Neural progenitor cell (in vitro differentiated cells): ENCODE measurements around the gene NBAS. TPM values are rescaled to one million over a fixed set of nuclear protein-coding genes. Genes with fewer than 3 reads are reported as not detected.

ENCODE experiments used
- DNase-seq: peaks from one replicate; pipeline ENCODE4 v3.0.0-alpha.2; 2016; ENCODE audit warnings: low spot score
- H2AFZ ChIP-seq: fragments of 200-600 bp; sonication (generic); replicated peaks from 2 replicates; pipeline ENCODE4 v1.6.1; 2016; ENCODE audit warnings: antibody characterized with exemption
- H3F3A ChIP-seq: fragments of 200-600 bp; sonication (generic); 2 replicates; pipeline ENCODE4 v1.6.1; 2016; ENCODE audit warnings: antibody characterized with exemption, low read depth
- H3K27ac ChIP-seq: fragments of 200-600 bp; sonication (generic); 2 replicates; pipeline ENCODE4 v1.5.1; 2016; ENCODE audit warnings: mild to moderate bottlenecking
- H3K27me3 ChIP-seq: fragments of 200-600 bp; sonication (generic); 2 replicates; pipeline ENCODE4 v1.6.1; 2016; ENCODE audit warnings: mild to moderate bottlenecking, moderate library complexity
- H3K36me3 ChIP-seq: fragments of 200-600 bp; sonication (generic); 2 replicates; pipeline ENCODE4 v1.5.1; 2016
- H3K4me1 ChIP-seq: fragments of 200-600 bp; sonication (generic); 2 replicates; pipeline ENCODE4 v1.6.1; 2016; ENCODE audit warnings: mixed run types
- H3K4me2 ChIP-seq: fragments of 200-600 bp; sonication (generic); 2 replicates; pipeline ENCODE4 v1.6.1; 2016
- H3K4me3 ChIP-seq: fragments of 200-600 bp; sonication (generic); 2 replicates; pipeline ENCODE4 v1.5.1; 2016
- H3K79me2 ChIP-seq: fragments of 200-600 bp; sonication (generic); 2 replicates; pipeline ENCODE4 v1.6.1; 2016; ENCODE audit warnings: low read depth
- H3K9ac ChIP-seq: fragments of 200-600 bp; sonication (generic); 2 replicates; pipeline ENCODE4 v1.6.1; 2016
- H3K9me3 ChIP-seq: fragments of 200-600 bp; sonication (generic); 2 replicates; pipeline ENCODE4 v1.5.1; 2016; ENCODE audit warnings: low read depth
- H4K20me1 ChIP-seq: fragments of 200-600 bp; sonication (generic); 2 replicates; pipeline ENCODE4 v1.6.1; 2016; ENCODE audit warnings: low read depth
- H3K27ac Mint-ChIP-seq: 3 replicates; pipeline ENCODE4 v1.8.0; 2021; ENCODE audit warnings: mixed read lengths
- H3K27me3 Mint-ChIP-seq: 2 replicates; pipeline ENCODE4 v1.8.0; 2022; ENCODE audit warnings: low read depth, mild to moderate bottlenecking, inconsistent platforms, moderate library complexity, mixed read lengths; ENCODE audit not compliant: insufficient read depth
- H3K36me3 Mint-ChIP-seq: 3 replicates; pipeline ENCODE4 v1.8.0; 2021; ENCODE audit warnings: mixed read lengths
- H3K4me1 Mint-ChIP-seq: 3 replicates; pipeline ENCODE4 v1.8.0; 2021; ENCODE audit warnings: mixed read lengths
- H3K4me3 Mint-ChIP-seq: 3 replicates; pipeline ENCODE4 v1.8.0; 2021; ENCODE audit warnings: mild to moderate bottlenecking, moderate library complexity, mixed read lengths
- H3K9me3 Mint-ChIP-seq: 3 replicates; pipeline ENCODE4 v1.8.0; 2020; ENCODE audit warnings: mixed read lengths
- EZH2 ChIP-seq: fragments of 200-600 bp; sonication (generic); IDR thresholded peaks from 2 replicates; pipeline ENCODE4 v1.6.1; 2017; ENCODE audit warnings: antibody characterized with exemption, mild to moderate bottlenecking, moderate library complexity
- EZH2phosphoT487 ChIP-seq: fragments of 200-600 bp; sonication (generic); IDR thresholded peaks from 2 replicates; pipeline ENCODE4 v1.6.1; 2017; ENCODE audit warnings: antibody characterized with exemption
- total RNA-seq: library from RNA; depleted of rRNA; stranded (reverse); fragments of >200 nt; gene quantifications from 2 replicates; pipeline ENCODE4 v1.2.3, GENCODE V29; 2015; ENCODE audit warnings: low replicate concordance
- TF ChIP-seq, protein P1 (sequence below): fragments of 200-600 bp; sonication (generic); IDR thresholded peaks from 2 replicates; pipeline ENCODE4 v1.5.1; 2017; ENCODE audit warnings: antibody characterized with exemption, mild to moderate bottlenecking

Gene NBAS
- total RNA-seq, 1 donor from 2014 or later, result 58.0 TPM

DNA sequence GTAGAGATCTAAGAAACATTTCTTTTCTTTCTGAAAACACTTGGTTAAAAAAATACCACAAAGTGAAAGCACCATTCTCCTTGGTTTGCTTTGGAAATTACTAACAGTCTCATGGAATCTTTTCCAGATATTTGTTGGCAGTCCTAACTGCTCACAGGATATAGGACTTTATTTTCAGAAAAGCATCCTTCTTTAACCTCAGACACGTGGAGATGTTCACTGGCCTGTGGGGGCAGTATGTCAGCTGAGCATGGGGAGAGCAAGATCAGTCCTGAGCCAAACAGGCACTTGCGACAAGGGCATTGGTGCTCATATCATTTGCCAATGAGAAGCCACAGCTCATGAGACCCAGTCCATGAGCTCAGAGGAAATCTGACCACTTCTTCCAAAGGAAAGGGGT is 371.9 kb downstream of the NBAS start:
- H3K9ac ChIP-seq, result no peak overlapping the region
- H3K79me2 ChIP-seq, result no peaks in the 10 kb centered on the region
- H3K4me3 ChIP-seq, result no peak overlapping the region
- H3K4me1 Mint-ChIP-seq, result peaks cover 2% of the 10 kb centered on the region
- H3K27ac Mint-ChIP-seq, result no peak overlapping the region
- H3K27ac ChIP-seq, result no peak overlapping the region
- no peaks in the 10 kb centered on the region for H3K27me3 ChIP-seq
- H3K4me1 ChIP-seq, result no peaks in the 10 kb centered on the region
- DNase-seq, result peak; percentile 27
- no peak overlapping the region for H2AFZ ChIP-seq
- H3F3A ChIP-seq, result no peaks in the 10 kb centered on the region
- H3K4me2 ChIP-seq, result no peak overlapping the region
- no peaks in the 10 kb centered on the region for H3K9me3 ChIP-seq
- no peaks in the 10 kb centered on the region for H3K27me3 Mint-ChIP-seq
- no peaks in the 10 kb centered on the region for H3K9me3 Mint-ChIP-seq
- peaks cover 6% of the 10 kb centered on the region for H3K36me3 Mint-ChIP-seq
- no peaks in the 10 kb centered on the region for H3K36me3 ChIP-seq
- H3K4me3 Mint-ChIP-seq, result no peak overlapping the region
- no peaks in the 10 kb centered on the region for H4K20me1 ChIP-seq
- TF ChIP-seq EZH2, result no peak
- no peak for TF ChIP-seq EZH2phosphoT487
- TF ChIP-seq, protein P1, sequence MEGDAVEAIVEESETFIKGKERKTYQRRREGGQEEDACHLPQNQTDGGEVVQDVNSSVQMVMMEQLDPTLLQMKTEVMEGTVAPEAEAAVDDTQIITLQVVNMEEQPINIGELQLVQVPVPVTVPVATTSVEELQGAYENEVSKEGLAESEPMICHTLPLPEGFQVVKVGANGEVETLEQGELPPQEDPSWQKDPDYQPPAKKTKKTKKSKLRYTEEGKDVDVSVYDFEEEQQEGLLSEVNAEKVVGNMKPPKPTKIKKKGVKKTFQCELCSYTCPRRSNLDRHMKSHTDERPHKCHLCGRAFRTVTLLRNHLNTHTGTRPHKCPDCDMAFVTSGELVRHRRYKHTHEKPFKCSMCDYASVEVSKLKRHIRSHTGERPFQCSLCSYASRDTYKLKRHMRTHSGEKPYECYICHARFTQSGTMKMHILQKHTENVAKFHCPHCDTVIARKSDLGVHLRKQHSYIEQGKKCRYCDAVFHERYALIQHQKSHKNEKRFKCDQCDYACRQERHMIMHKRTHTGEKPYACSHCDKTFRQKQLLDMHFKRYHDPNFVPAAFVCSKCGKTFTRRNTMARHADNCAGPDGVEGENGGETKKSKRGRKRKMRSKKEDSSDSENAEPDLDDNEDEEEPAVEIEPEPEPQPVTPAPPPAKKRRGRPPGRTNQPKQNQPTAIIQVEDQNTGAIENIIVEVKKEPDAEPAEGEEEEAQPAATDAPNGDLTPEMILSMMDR, result peak; percentile 35

DNA sequence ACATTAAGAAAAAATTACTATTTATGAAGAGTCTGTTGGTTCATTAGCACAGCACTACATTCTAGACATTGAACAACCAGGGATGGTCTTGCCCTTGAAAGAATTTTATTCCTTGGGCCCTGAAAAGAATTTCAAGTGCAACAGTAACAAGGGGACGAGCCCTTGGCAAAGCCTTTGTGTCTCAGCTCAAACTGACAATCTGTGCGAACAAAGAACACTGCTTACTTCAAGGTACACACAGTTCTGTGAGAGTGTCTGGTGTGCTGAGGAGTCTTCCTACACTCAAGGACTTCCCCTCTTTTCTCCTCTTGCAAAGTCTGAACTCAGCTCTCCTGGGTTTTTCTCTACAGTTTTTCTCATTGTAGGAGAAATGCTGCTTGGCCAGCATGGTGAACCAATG is 373.4 kb downstream of the NBAS start:
- Histone ChIP-seq H3K9me3 (no peaks in the 10 kb centered on the region), H4K20me1 (no peaks in the 10 kb centered on the region), H3K4me3 (no peak overlapping the region), H3K36me3 (no peaks in the 10 kb centered on the region), H3K27me3 (no peaks in the 10 kb centered on the region), H3K9ac (no peak overlapping the region), H2AFZ (no peak overlapping the region), H3F3A (no peaks in the 10 kb centered on the region), H3K4me1 (no peaks in the 10 kb centered on the region), H3K4me2 (no peak overlapping the region), H3K27ac (no peak overlapping the region), H3K79me2 (no peaks in the 10 kb centered on the region)
- H3K27ac Mint-ChIP-seq, result no peak overlapping the region
- TF ChIP-seq, protein P1, result no peak
- TF ChIP-seq EZH2, result no peak
- TF ChIP-seq EZH2phosphoT487, result no peak
- no peak for DNase-seq
- no peaks in the 10 kb centered on the region for H3K27me3 Mint-ChIP-seq
- H3K36me3 Mint-ChIP-seq, result peaks cover 8% of the 10 kb centered on the region
- no peak overlapping the region for H3K4me3 Mint-ChIP-seq
- H3K9me3 Mint-ChIP-seq, result no peaks in the 10 kb centered on the region
- H3K4me1 Mint-ChIP-seq, result peaks cover 2% of the 10 kb centered on the region

DNA sequence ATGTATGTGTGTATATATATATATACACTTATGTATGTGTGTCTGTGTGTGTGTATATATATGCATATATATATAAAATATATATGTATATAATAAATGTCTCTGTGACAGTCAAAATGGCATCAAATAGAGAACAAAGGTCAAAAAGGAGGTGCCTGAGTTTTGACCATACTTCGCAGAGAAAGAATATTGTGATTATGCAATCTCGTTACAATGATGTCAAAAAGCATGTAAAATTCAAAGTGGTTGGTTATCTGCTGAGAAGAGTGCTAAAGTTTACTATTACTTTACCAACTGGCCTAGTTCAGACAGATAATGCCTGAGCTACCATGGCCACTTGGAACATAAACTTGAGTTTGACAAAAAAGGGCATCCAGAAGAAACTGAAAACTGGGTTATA is 375.0 kb downstream of the NBAS start:
- H3K4me3 Mint-ChIP-seq, result no peak overlapping the region
- no peak for DNase-seq
- no peaks in the 10 kb centered on the region for H3K9me3 Mint-ChIP-seq

More for the DNA sequence above, 375.0 kb downstream of the NBAS start:
- no peaks in the 10 kb centered on the region for H3K27me3 ChIP-seq
- H3K36me3 ChIP-seq, result no peaks in the 10 kb centered on the region
- Mint-ChIP-seq H3K27ac (no peak overlapping the region), H3K27me3 (no peaks in the 10 kb centered on the region), H3K36me3 (peaks cover 11% of the 10 kb centered on the region), H3K4me1 (peaks cover 2% of the 10 kb centered on the region)
- no peaks in the 10 kb centered on the region for H3K79me2 ChIP-seq
- H3K4me2 ChIP-seq, result no peak overlapping the region
- no peaks in the 10 kb centered on the region for H3K4me1 ChIP-seq
- TF ChIP-seq EZH2phosphoT487 (no peak), EZH2 (no peak)
- TF ChIP-seq, protein P1, result no peak
- no peak overlapping the region for H3K9ac ChIP-seq
- no peaks in the 10 kb centered on the region for H3F3A ChIP-seq
- no peak overlapping the region for H3K4me3 ChIP-seq
- no peak overlapping the region for H2AFZ ChIP-seq
- H3K27ac ChIP-seq, result no peak overlapping the region
- H4K20me1 ChIP-seq, result no peaks in the 10 kb centered on the region
- H3K9me3 ChIP-seq, result no peaks in the 10 kb centered on the region
